Peyer's patch (tissue), 4 donors: ENCODE measurements around the gene DNAH2.

ENCODE experiments used
- CTCF ChIP-seq, 6 experiments: fragments of 450-650 bp in 4 of 6; fragments of 200-600 bp in 2 of 6; sonication (generic) in 1 of 6; IDR thresholded peaks; one replicate each; pipeline ENCODE4 v1.5.1; 2017 to 2019; ENCODE audit warnings: antibody characterized with exemption in 6 of 6, mild to moderate bottlenecking in 3 of 6, moderate library complexity in 1 of 6
- POLR2A ChIP-seq, 2 donors: fragments of 450-650 bp; IDR thresholded peaks; one replicate each; pipeline ENCODE4 v1.5.1; 2017; ENCODE audit warnings: antibody characterized with exemption in 2 of 2, mild to moderate bottlenecking in 2 of 2, moderate library complexity in 2 of 2

DNA sequence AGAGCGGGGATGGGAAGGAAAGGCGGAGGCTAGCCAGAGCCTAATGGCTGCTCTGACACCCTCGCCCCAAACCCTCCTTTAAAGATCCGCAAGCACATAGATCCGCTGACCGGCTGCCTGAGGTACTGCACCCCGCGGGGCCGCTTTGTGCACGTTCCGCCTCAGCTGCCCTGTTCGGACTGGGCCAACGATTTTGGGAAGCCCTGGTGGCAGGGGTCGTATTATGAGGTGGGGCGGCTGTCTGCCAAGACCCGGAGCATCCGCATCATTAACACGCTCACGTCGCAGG is 140.9 kb downstream of the DNAH2 start:
- TF ChIP-seq POLR2A (IDR thresholded peaks at IDR 0.05) (no peak), CTCF (IDR thresholded peaks at IDR 0.05) (peak; percentile 22 to 59 (median 54))
